Measurements from ENCODE around the gene ABCB10. TPM values are rescaled to one million over a fixed set of nuclear protein-coding genes. Genes with fewer than 3 reads are reported as not detected.
"Not testable (repeated sequence)": the region's sequence is repeated elsewhere in the genome, so short reads cannot be mapped to it uniquely, and the experiment has no call there.

Gene ABCB10
- total RNA-seq, 1 donor from 2014 or later, result 16.4 TPM

DNA sequence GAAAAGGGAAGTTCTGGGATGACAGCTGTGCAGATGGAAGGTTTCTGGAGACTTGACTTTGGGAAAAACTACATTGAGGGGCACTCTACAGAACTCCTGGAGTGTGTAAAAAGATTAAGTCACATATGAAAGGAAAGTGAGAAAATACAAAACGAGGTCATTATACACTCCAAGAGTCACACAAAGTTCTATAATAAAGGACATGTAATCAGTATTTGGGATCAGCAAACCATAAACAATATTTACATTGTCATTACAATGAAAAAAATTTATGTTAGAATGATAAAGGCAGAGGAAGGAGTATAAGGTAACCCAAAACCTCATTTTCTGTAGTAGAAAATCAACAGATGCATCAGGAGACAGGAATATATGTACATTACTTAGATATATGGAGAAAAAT lies 73.2 kb downstream of the ABCB10 start:
- DNase-seq (ENCODE audit: low spot score in 2 of 2, unreplicated experiment in 2 of 2), result no peak
- Mint-ChIP-seq H3K36me3 (peaks cover 52% of the 10 kb centered on the region), H3K4me3 (no peak overlapping the region), H3K9me3 (peaks cover 2% of the 10 kb centered on the region), H3K27me3 (ENCODE audit: low read depth) (no peaks in the 10 kb centered on the region), H3K4me1 (no peaks in the 10 kb centered on the region), H3K27ac (no peak overlapping the region)
- TF ChIP-seq, protein P1, sequence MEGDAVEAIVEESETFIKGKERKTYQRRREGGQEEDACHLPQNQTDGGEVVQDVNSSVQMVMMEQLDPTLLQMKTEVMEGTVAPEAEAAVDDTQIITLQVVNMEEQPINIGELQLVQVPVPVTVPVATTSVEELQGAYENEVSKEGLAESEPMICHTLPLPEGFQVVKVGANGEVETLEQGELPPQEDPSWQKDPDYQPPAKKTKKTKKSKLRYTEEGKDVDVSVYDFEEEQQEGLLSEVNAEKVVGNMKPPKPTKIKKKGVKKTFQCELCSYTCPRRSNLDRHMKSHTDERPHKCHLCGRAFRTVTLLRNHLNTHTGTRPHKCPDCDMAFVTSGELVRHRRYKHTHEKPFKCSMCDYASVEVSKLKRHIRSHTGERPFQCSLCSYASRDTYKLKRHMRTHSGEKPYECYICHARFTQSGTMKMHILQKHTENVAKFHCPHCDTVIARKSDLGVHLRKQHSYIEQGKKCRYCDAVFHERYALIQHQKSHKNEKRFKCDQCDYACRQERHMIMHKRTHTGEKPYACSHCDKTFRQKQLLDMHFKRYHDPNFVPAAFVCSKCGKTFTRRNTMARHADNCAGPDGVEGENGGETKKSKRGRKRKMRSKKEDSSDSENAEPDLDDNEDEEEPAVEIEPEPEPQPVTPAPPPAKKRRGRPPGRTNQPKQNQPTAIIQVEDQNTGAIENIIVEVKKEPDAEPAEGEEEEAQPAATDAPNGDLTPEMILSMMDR (IDR thresholded peaks at IDR 0.05; ENCODE audit: unreplicated experiment), result no peak

DNA sequence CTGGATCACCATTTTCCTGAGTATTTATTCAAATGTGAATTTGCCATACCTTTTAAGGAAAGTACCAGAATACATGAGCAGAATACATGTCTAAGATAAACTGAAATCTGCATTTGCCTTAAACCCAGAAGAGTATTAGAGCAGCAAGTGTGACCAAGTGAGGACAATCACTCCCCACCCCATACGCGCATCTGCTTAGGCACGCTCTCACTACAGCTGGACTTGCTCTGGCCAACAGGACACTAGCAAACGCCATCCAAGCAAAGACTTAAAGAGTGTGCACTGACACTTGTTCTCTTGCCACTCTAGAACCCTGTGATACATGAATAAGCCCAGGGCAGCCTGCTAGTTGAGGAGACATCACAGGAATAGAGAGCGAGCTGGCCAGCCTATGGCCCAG lies 76.0 kb downstream of the ABCB10 start:
- Mint-ChIP-seq H3K4me3 (no peak overlapping the region), H3K9me3 (no peaks in the 10 kb centered on the region), H3K27me3 (ENCODE audit: low read depth) (no peaks in the 10 kb centered on the region), H3K4me1 (no peaks in the 10 kb centered on the region), H3K27ac (peak overlapping the region; percentile 5), H3K36me3 (peaks cover 47% of the 10 kb centered on the region)
- TF ChIP-seq, protein P1 (IDR thresholded peaks at IDR 0.05; ENCODE audit: unreplicated experiment), result no peak
- no peak for DNase-seq (ENCODE audit: low spot score in 2 of 2, unreplicated experiment in 2 of 2)

DNA sequence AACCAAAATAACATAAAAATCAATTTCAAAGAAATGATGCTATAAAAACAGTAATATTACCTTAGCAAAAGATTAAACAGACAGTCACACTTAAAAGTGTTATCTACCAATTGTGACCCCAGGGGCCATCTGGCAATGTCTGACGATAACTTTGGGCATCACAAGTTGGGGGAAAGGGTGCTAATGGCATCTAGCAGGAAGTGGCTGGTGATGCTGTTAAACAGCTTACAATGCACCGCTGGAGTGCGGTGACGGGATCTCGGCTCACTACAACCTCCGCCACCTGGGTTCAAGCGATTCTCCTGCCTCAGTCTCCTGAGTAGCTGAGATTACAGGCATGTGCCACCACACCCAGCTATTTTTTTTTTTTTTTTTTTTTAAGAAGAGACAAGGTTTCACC lies 78.0 kb downstream of the ABCB10 start:
- H3K4me3 Mint-ChIP-seq, result no peak overlapping the region
- H3K27me3 Mint-ChIP-seq (ENCODE audit: low read depth), result no peaks in the 10 kb centered on the region
- TF ChIP-seq, protein P1 (IDR thresholded peaks at IDR 0.05; ENCODE audit: unreplicated experiment), result no peak
- peaks cover 44% of the 10 kb centered on the region for H3K36me3 Mint-ChIP-seq
- H3K9me3 Mint-ChIP-seq, result no peaks in the 10 kb centered on the region
- no peak overlapping the region for H3K27ac Mint-ChIP-seq
- DNase-seq (ENCODE audit: low spot score in 2 of 2, unreplicated experiment in 2 of 2), result no peak
- H3K4me1 Mint-ChIP-seq, result no peaks in the 10 kb centered on the region

DNA sequence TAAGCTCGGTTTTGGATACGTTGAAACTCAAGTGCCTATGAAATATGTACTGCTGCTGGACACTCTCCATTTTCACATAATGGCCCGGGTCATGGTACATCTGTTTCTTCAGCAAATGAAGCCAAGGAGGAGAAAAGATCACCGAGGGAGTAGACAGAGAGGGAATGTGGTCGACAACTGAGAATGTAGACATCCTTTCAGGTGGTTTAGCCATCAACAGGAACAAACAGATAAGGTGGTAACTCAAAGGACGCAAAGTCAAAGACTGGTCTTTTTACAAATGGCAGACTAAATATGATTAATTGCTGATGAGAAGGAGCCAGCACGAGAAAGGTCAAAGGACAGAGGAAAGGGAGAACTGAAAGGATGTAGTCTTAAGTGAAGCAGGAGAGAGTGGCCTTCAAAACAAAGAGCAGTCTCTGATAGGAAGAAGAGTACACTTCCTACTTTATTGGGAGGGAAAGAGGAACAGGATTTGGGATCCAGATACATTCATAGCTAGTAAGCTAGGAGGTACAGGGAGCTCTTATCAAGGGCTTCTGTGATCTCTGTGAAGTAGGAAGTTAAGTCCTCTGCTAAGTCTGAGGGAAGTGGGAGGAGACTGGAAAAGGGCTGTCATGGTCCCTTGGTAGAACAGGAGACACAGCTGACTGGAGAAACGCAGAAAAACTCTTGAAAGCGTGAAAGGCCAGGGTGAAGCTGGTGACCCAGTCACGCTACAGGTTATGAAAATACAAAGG lies 78.7 kb downstream of the ABCB10 start:
- H3K27me3 Mint-ChIP-seq (ENCODE audit: low read depth), result no peaks in the 10 kb centered on the region
- TF ChIP-seq, protein P1 (IDR thresholded peaks at IDR 0.05; ENCODE audit: unreplicated experiment), result no peak
- no peak overlapping the region for H3K27ac Mint-ChIP-seq
- no peak overlapping the region for H3K4me3 Mint-ChIP-seq
- no peaks in the 10 kb centered on the region for H3K9me3 Mint-ChIP-seq
- peaks cover 43% of the 10 kb centered on the region for H3K36me3 Mint-ChIP-seq
- DNase-seq (ENCODE audit: low spot score in 2 of 2, unreplicated experiment in 2 of 2), result no peak
- H3K4me1 Mint-ChIP-seq, result no peaks in the 10 kb centered on the region

DNA sequence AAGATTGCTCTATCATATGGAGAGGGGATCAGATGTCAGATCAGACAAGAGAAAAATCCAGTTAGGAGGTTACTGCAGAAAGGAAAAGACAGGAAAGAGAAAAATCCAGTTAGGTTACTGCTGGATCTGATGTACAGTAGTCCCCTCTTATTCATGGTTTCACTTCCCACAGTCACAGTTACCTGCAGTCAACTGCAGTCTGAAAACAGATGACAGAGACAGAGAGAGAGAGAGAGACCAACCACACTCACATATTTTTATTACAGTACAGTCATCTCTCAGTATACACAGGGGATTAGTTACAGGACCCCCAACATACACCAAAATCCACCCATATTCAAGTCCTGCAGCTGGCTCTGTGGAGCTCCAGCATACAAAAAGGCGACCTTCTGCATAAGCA lies 79.7 kb downstream of the ABCB10 start:
- TF ChIP-seq, protein P1 (IDR thresholded peaks at IDR 0.05; ENCODE audit: unreplicated experiment), result no peak
- Mint-ChIP-seq H3K4me3 (no peak overlapping the region), H3K9me3 (no peaks in the 10 kb centered on the region), H3K36me3 (peaks cover 44% of the 10 kb centered on the region), H3K27ac (no peak overlapping the region), H3K27me3 (ENCODE audit: low read depth) (no peaks in the 10 kb centered on the region), H3K4me1 (no peaks in the 10 kb centered on the region)
- DNase-seq (ENCODE audit: low spot score in 2 of 2, unreplicated experiment in 2 of 2), result no peak

DNA sequence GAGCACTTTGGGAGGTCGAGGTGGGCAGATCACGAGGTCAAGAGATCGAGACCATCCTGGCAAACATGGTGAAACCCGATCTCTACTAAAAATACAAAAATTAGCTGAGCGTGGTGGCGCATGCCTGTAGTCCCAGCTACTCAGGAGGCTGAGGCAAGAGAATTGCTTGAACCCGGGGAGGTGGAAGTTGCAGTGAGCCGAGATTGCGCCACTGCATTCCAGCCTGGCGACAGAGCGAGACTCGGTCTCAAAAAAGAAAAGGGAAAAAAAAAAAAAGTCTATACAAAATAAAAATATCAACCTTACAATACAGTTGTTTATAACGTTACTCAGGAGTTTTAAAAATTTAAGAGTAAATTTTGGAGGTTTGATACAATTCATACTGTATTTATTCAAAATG lies 82.6 kb downstream of the ABCB10 start:
- H3K36me3 Mint-ChIP-seq, result peaks cover 39% of the 10 kb centered on the region
- H3K27me3 Mint-ChIP-seq (ENCODE audit: low read depth); H3K27ac Mint-ChIP-seq; DNase-seq (ENCODE audit: low spot score in 2 of 2, unreplicated experiment in 2 of 2); H3K4me3 Mint-ChIP-seq; H3K9me3 Mint-ChIP-seq; H3K4me1 Mint-ChIP-seq: not testable (repeated sequence)

All from mesothelial cell of epicardium (in vitro differentiated cells).